CD4-positive, CD25-positive, alpha-beta regulatory T cell (primary cell): ENCODE results near the gene BPIFB6. TPM values are rescaled to one million over a fixed set of nuclear protein-coding genes. Genes with fewer than 3 reads are reported as not detected.
A peak's percentile ranks its signal among the peaks of the same experiment; 100 is the strongest.

Source experiments
- ATAC-seq, 2 donors: fragments of 150-1000 bp; cut with Tn5 transposase; one replicate each; pipeline ENCODE4 v1.10.0; 2021; ENCODE audit warnings: low read depth in 2 of 2, moderate number of reproducible peaks in 2 of 2, moderate library complexity in 1 of 2
- DNase-seq, 3 donors: peaks; one replicate each; pipeline versions ENCODE4 v3.0.0 to v3.0.0-alpha.2; 2012 to 2022; ENCODE audit warnings: mixed read lengths in 1 of 3
- H3K27ac ChIP-seq: one replicate; pipeline ENCODE4 v1.7.0; 2013; ENCODE audit warnings: mild to moderate bottlenecking, low read length; ENCODE audit not compliant: insufficient read depth, poor library complexity, severe bottlenecking
- H3K27me3 ChIP-seq: one replicate; pipeline ENCODE4 v1.7.0; 2013; ENCODE audit warnings: low read length; ENCODE audit not compliant: control insufficient read depth, insufficient read depth
- H3K36me3 ChIP-seq: one replicate; pipeline ENCODE4 v1.7.0; 2013; ENCODE audit warnings: mild to moderate bottlenecking, low read length, moderate library complexity; ENCODE audit not compliant: control insufficient read depth, insufficient read depth
- H3K4me1 ChIP-seq: 2 replicates; pipeline ENCODE4 v1.7.0; 2013; ENCODE audit warnings: mild to moderate bottlenecking, low read length; ENCODE audit not compliant: insufficient read depth, control insufficient read depth, poor library complexity, severe bottlenecking
- H3K4me3 ChIP-seq: one replicate; pipeline ENCODE4 v1.7.0; 2013; ENCODE audit warnings: low read depth, mild to moderate bottlenecking, low read length, moderate library complexity
- H3K9me3 ChIP-seq, 2 experiments: 1 replicate in 1 of 2; 2 replicates in 1 of 2; pipeline ENCODE4 v1.7.0; 2013; ENCODE audit warnings: low read length in 2 of 2, mild to moderate bottlenecking in 1 of 2, moderate library complexity in 1 of 2; ENCODE audit not compliant: control insufficient read depth in 2 of 2
- H3K27ac Mint-ChIP-seq, 3 donors: one replicate each; pipeline ENCODE4 v1.8.0; 2020 to 2022; ENCODE audit warnings: mild to moderate bottlenecking in 3 of 3, mixed read lengths in 3 of 3, moderate library complexity in 2 of 3
- H3K27me3 Mint-ChIP-seq: one replicate; pipeline ENCODE4 v1.8.0; 2022; ENCODE audit warnings: mild to moderate bottlenecking, mixed read lengths
- H3K36me3 Mint-ChIP-seq: one replicate; pipeline ENCODE4 v1.8.0; 2020; ENCODE audit warnings: mixed read lengths
- H3K4me1 Mint-ChIP-seq, 4 donors: one replicate each; pipeline ENCODE4 v1.8.0; 2020 to 2022; ENCODE audit warnings: mixed read lengths in 4 of 4, mild to moderate bottlenecking in 1 of 4
- H3K4me3 Mint-ChIP-seq, 4 donors: one replicate each; pipeline ENCODE4 v1.8.0; 2020 to 2022; ENCODE audit warnings: mild to moderate bottlenecking in 4 of 4, mixed read lengths in 4 of 4, moderate library complexity in 3 of 4
- H3K9me3 Mint-ChIP-seq, 7 donors: one replicate each; pipeline ENCODE4 v1.8.0; 2020 to 2022; ENCODE audit warnings: mixed read lengths in 7 of 7, mild to moderate bottlenecking in 3 of 7, moderate library complexity in 2 of 7
- polyA plus RNA-seq, 4 donors: library from polyadenylated mRNA; unstranded; fragments of 300-500 nt; fragmentation: Illumina TruSeq; gene quantifications; one replicate each; pipeline ENCODE4 v1.2.3, GENCODE V29; 2021
- total RNA-seq: library from RNA; stranded (reverse); gene quantifications from one replicate; pipeline ENCODE4 v1.2.3, GENCODE V29; 2022

BPIFB6 gene, protein sequence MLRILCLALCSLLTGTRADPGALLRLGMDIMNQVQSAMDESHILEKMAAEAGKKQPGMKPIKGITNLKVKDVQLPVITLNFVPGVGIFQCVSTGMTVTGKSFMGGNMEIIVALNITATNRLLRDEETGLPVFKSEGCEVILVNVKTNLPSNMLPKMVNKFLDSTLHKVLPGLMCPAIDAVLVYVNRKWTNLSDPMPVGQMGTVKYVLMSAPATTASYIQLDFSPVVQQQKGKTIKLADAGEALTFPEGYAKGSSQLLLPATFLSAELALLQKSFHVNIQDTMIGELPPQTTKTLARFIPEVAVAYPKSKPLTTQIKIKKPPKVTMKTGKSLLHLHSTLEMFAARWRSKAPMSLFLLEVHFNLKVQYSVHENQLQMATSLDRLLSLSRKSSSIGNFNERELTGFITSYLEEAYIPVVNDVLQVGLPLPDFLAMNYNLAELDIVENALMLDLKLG
- total RNA-seq (not detected), polyA plus RNA-seq (not detected)

DNA sequence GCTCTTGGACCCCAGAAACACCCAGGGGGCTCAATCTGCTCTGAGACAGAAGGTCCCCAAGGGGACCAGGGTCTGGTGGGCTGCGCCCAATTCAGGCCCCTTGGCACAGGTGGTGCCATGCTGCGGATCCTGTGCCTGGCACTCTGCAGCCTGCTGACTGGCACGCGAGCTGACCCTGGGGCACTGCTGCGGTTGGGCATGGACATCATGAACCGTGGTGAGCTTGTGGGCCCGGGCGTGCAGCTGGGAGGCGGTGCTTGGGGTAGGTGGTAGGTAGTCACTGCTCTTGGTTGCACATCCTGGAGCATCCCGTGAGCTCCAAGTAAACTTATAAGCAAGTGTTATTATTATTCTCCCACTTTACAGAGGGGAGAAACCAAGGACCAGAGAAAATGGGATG is at the start of gene BPIFB6:
TSS of gene BPIFB6 (plus strand) at position 118 of the 400 bp plus-strand sequence. CDS start at position 118, 0 bp downstream.
- H3K4me1 ChIP-seq, result no peaks in the 10 kb centered on the region
- no peak for DNase-seq
- H3K9me3 ChIP-seq, result peaks cover 0 to 2% of the 10 kb centered on the region in 2 experiments
- H3K4me3 ChIP-seq, result no peak within 1 kb of the TSS
- H3K36me3 ChIP-seq, result no peaks in the 10 kb centered on the region
- H3K36me3 Mint-ChIP-seq, result no peaks in the 10 kb centered on the region
- H3K27ac Mint-ChIP-seq, result no peak within 1 kb of the TSS
- no peak for ATAC-seq
- no peaks in the 10 kb centered on the region for H3K4me1 Mint-ChIP-seq
- H3K27me3 Mint-ChIP-seq, result no peaks in the 10 kb centered on the region
- H3K4me3 Mint-ChIP-seq, result no peak within 1 kb of the TSS
- no peaks in the 10 kb centered on the region for H3K27me3 ChIP-seq
- H3K9me3 Mint-ChIP-seq, result peaks cover 0 to 8% (median 1%) of the 10 kb centered on the region in 7 donors
- no peak within 1 kb of the TSS for H3K27ac ChIP-seq

DNA sequence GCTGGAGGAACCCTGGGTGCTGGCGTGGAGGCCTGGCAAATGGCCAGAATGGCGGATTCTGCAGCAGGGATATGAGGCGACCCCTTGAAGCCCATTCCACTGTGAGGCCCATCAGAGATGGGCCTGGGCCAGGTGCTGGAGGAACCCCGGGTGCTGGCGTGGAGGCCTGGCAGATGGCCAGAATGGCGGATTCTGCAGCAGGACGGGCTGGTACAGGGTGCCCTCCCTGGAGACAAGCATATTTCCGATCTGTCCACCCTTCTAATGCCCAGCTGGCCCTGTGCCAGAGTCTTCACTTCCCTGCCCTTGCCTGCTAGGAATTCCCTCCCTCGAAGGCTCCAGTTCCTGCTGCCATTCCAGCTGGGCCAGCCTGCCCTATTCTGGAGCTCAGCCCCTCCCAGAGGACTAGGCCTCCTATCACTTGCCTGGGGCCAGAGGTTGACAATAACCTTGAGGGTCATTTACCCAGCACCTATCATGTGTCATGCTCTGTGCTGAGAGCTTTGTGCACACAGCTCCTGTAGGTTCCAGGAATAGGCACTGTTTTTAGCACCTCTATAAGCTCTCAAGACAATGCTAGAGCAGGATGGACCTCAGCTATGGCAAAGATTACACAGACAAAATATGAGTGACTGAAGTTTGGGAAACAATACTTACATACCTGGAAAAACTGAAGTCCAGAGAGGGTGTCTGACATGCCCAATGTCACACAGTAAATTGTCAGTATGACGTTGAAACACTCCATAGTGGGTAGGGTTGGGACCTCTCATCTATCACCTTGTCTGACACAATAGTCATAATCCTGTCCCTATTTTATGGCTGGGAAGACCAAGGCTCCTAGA is 48.6 kb upstream of the BPIFB6 start:
- Histone ChIP-seq H3K27me3 (no peaks in the 10 kb centered on the region), H3K4me1 (no peaks in the 10 kb centered on the region), H3K27ac (no peak overlapping the region), H3K4me3 (no peak overlapping the region), H3K36me3 (no peaks in the 10 kb centered on the region), H3K9me3 (no peaks in the 10 kb centered on the region)
- Mint-ChIP-seq H3K27me3 (no peaks in the 10 kb centered on the region), H3K27ac (no peak overlapping the region), H3K9me3 (no peaks in the 10 kb centered on the region), H3K4me3 (no peak overlapping the region), H3K36me3 (no peaks in the 10 kb centered on the region), H3K4me1 (peaks cover 0 to 33% (median 12%) of the 10 kb centered on the region in 4 donors)
- DNase-seq, result no peak
- no peak for ATAC-seq

- H3K27ac Mint-ChIP-seq, result peak overlapping the region in 1 of 3 donors; percentile 29
- peaks cover 0 to 30% (median 12%) of the 10 kb centered on the region in 4 donors for H3K4me1 Mint-ChIP-seq
- H3K27me3 Mint-ChIP-seq, result no peaks in the 10 kb centered on the region
Measured at GRCh38 chr20:32983459-32984112, 47.9 kb upstream of the BPIFB6 start.

DNA sequence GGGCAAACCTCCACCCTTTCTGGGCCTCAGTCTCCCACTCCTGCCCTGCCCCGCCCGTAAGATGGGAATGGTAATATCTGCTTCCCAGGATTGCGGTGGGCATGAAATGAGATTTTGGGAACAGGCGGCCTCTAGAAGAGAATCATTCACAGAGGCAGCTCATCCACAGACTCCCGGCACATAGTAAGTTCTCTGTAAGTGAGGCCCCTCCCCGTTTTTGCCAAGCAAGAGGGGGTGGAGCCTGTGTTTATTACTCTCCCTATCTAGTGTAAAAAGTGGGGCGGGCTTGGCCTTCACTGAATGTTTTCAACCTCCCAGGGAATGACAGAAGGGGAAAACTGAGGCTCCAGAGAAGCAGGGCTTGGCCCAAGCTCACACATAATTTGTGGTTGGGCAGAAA is 47.3 kb upstream of the BPIFB6 start:
- Mint-ChIP-seq H3K27ac (peak overlapping the region in 1 of 3 donors; percentile 61), H3K4me3 (no peak overlapping the region), H3K4me1 (peaks cover 0 to 27% (median 12%) of the 10 kb centered on the region in 4 donors), H3K27me3 (no peaks in the 10 kb centered on the region), H3K9me3 (no peaks in the 10 kb centered on the region), H3K36me3 (no peaks in the 10 kb centered on the region)
- ATAC-seq (no peak), DNase-seq (no peak)
- H3K36me3 ChIP-seq, result no peaks in the 10 kb centered on the region
- no peak overlapping the region for H3K27ac ChIP-seq
- H3K4me1 ChIP-seq, result no peaks in the 10 kb centered on the region
- no peak overlapping the region for H3K4me3 ChIP-seq
- H3K27me3 ChIP-seq, result no peaks in the 10 kb centered on the region
- H3K9me3 ChIP-seq, result no peaks in the 10 kb centered on the region

More at GRCh38 chr20:32983459-32984112, 47.9 kb upstream of the BPIFB6 start:
- H3K9me3 ChIP-seq, result no peaks in the 10 kb centered on the region
- DNase-seq (no peak), ATAC-seq (no peak)
- H3K27ac ChIP-seq, result no peak overlapping the region
- no peaks in the 10 kb centered on the region for H3K36me3 ChIP-seq
- no peak overlapping the region for H3K4me3 ChIP-seq
- no peaks in the 10 kb centered on the region for H3K9me3 Mint-ChIP-seq
- H3K27me3 ChIP-seq, result no peaks in the 10 kb centered on the region
- H3K4me1 ChIP-seq, result no peaks in the 10 kb centered on the region
- no peak overlapping the region for H3K4me3 Mint-ChIP-seq
- no peaks in the 10 kb centered on the region for H3K36me3 Mint-ChIP-seq

DNA sequence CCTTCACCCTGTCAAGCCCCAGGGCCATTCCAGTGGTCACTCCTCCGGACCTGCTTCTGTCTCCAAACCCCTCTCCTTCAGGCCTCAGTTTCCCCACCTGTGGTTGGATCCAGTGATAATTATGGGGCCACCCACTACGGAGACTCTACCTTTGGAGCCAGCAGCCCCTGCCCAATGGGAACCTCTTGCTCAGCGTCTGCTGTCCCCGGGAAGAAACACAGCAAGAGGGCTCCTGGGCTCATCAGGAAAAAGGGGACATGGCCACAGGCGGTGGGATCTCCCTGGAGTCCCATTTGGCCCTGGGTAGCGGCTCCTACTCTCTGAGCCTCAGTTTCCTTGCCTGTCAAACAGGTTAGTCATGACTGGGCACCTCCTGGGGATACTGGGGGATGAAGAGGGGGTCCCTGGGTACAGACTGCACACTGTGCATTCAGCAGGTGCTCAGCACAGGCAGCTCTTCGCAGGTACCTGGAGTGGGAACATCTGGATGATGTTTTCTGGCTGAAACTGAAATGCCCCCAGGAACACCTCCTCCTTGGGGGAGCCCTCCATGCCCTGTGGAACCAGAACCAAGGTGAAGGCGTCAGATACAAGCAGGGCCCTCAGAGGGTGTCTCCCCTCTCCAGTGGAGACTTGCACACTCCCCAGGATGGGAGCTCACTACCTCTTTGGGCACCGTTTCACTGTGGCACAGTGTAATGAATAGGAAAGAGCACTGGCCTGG is 46.7 kb upstream of the BPIFB6 start:
- no peaks in the 10 kb centered on the region for H3K27me3 Mint-ChIP-seq
- H3K4me3 Mint-ChIP-seq, result no peak overlapping the region
- H3K4me1 ChIP-seq, result no peaks in the 10 kb centered on the region
- no peak overlapping the region for H3K4me3 ChIP-seq
- no peaks in the 10 kb centered on the region for H3K9me3 Mint-ChIP-seq
- ATAC-seq (no peak), DNase-seq (no peak)
- no peaks in the 10 kb centered on the region for H3K36me3 ChIP-seq
- no peak overlapping the region for H3K27ac ChIP-seq
- no peaks in the 10 kb centered on the region for H3K9me3 ChIP-seq
- H3K36me3 Mint-ChIP-seq, result no peaks in the 10 kb centered on the region
- H3K4me1 Mint-ChIP-seq, result peaks cover 0 to 26% (median 12%) of the 10 kb centered on the region in 4 donors
- H3K27me3 ChIP-seq, result no peaks in the 10 kb centered on the region
- H3K27ac Mint-ChIP-seq, result peak overlapping the region in 1 of 3 donors; percentile 61

- Histone ChIP-seq H3K4me3 (no peak overlapping the region), H3K27ac (no peak overlapping the region), H3K36me3 (no peaks in the 10 kb centered on the region), H3K9me3 (no peaks in the 10 kb centered on the region), H3K27me3 (no peaks in the 10 kb centered on the region), H3K4me1 (no peaks in the 10 kb centered on the region)
- H3K27ac Mint-ChIP-seq, result no peak overlapping the region
- H3K9me3 Mint-ChIP-seq, result no peaks in the 10 kb centered on the region
- H3K27me3 Mint-ChIP-seq, result no peaks in the 10 kb centered on the region
- H3K4me3 Mint-ChIP-seq, result no peak overlapping the region
- ATAC-seq (no peak), DNase-seq (no peak)
- peaks cover 0 to 29% (median 12%) of the 10 kb centered on the region in 4 donors for H3K4me1 Mint-ChIP-seq
- H3K36me3 Mint-ChIP-seq, result no peaks in the 10 kb centered on the region
Measured at GRCh38 chr20:32985596-32985995, 45.9 kb upstream of the BPIFB6 start.
